ENCODE data around the gene MAP3K10. TPM values are rescaled to one million over a fixed set of nuclear protein-coding genes. Genes with fewer than 3 reads are reported as not detected.

The MAP3K10 gene
- total and polyA plus RNA-seq, 2 of the 13 experiments (the other 11 are each of a cell fraction or from before 2014, with no cell fraction given) = 3.4 to 5.0 TPM

- ChIA-PET POLR2A (no interaction called here), CTCF (ENCODE audit: low intra/inter-chr PET ratio, low total read pairs) (interaction anchor here (1.0 to 1.4 kb wide), 2 partner anchors 15 to 66 kb away, joined by 6 to 9 read pairs; no protein-coding TSS in a partner anchor)
- Histone ChIP-seq H3K4me1 (ENCODE audit: insufficient read depth, low read length) (peaks cover 42% of the 10 kb centered on the region), H4K20me1 (ENCODE audit: insufficient read depth, low read length) (no peaks in the 10 kb centered on the region), H3K4me3 (replicated peaks in 1 of 3; ENCODE audit: insufficient read depth in 1 of 3, low read depth in 2 of 3, low read length in 3 of 3) (no peak overlapping the region), H2AFZ (ENCODE audit: low read length) (no peak overlapping the region), H3K27me3 (ENCODE audit: control insufficient read depth in 1 of 2, insufficient read depth in 2 of 2, low read length in 2 of 2) (no peaks in the 10 kb centered on the region; a peak in 1 of 5 replicates), H3K4me2 (ENCODE audit: low read depth, low read length) (peak overlapping the region; percentile 66), H3K36me3 (replicated peaks in 1 of 2; ENCODE audit: control insufficient read depth in 1 of 2, insufficient read depth in 2 of 2, low read length in 2 of 2) (no peaks in the 10 kb centered on the region), H3K27ac (ENCODE audit: extremely low read length, insufficient read depth, low read length) (no peak overlapping the region), H3K79me2 (ENCODE audit: insufficient read depth, low read length) (no peaks in the 10 kb centered on the region), H3K9me3 (ENCODE audit: low read length) (no peaks in the 10 kb centered on the region), H3K9ac (ENCODE audit: insufficient read depth, low read depth, low read length) (no peak overlapping the region)
- in situ Hi-C loops (cut with HindIII; ENCODE audit: extremely low pct_ligation_motif_present, low pct_unique_long_range_greater_than_20kb) (no loop called here), intact Hi-C loops (cut with micrococcal nuclease; ENCODE audit: unreplicated experiment) (loop anchor here (1.0 kb wide), 1 partner anchor 66 kb away; no protein-coding TSS in a partner anchor)
- 11% methylated on average over 8 of the region's 8 CpGs for WGBS (ENCODE audit: low lambda C conversion rate)
- ATAC-seq = peak; percentile 77
- FAIRE-seq = peak; percentile 21
- DNase-seq (ENCODE audit: low spot score) = peak; percentile 52
- no TSS peak for BruUV-seq (replicated peaks)
- TF ChIP-seq HIVEP1 (CRISPR knock-in tag; IDR thresholded peaks at IDR 0.05) = no peak
- TF ChIP-seq ZNF850 (CRISPR knock-in tag; conservative IDR thresholded peaks at IDR 0.05) = no peak
- TF ChIP-seq YEATS4 (CRISPR knock-in tag; IDR thresholded peaks at IDR 0.05; ENCODE audit: borderline replicate concordance) = no peak
- TF ChIP-seq NFKB2 (CRISPR knock-in tag; IDR thresholded peaks at IDR 0.05; ENCODE audit: borderline replicate concordance) = no peak
- 0 out of 2 replicates have a peak, but pooled peaks have one; percentile 43 for TF ChIP-seq MIER2 (CRISPR knock-in tag; IDR thresholded peaks at IDR 0.05)
- TF ChIP-seq GPBP1L1 (CRISPR knock-in tag; IDR thresholded peaks at IDR 0.05) = no peak
- no peak for TF ChIP-seq REL (CRISPR knock-in tag; conservative IDR thresholded peaks at IDR 0.05)
- no peak for TF ChIP-seq LBX2 (CRISPR knock-in tag; IDR thresholded peaks at IDR 0.05; ENCODE audit: borderline replicate concordance)
- no peak for TF ChIP-seq ZNF775 (CRISPR knock-in tag; IDR thresholded peaks at IDR 0.05; ENCODE audit: borderline replicate concordance)
- TF ChIP-seq HMGXB4 (CRISPR knock-in tag; IDR thresholded peaks at IDR 0.05; ENCODE audit: borderline replicate concordance in 1 of 2, low read depth in 1 of 2) = 0 out of 4 replicates have a peak, but pooled peaks of 1 of the 2 experiments have one; percentile 38
- no peak for TF ChIP-seq PPARG (CRISPR knock-in tag; conservative IDR thresholded peaks at IDR 0.05)
- TF ChIP-seq KLF15 (CRISPR knock-in tag; IDR thresholded peaks at IDR 0.05; ENCODE audit: borderline replicate concordance) = no peak
- peak; percentile 76 for TF ChIP-seq STAG1 (CRISPR knock-in tag; IDR thresholded peaks at IDR 0.05)
- TF ChIP-seq ZBTB8A (CRISPR knock-in tag; IDR thresholded peaks at IDR 0.05; ENCODE audit: borderline replicate concordance, low read depth) = no peak
- no peak for TF ChIP-seq DDIT3 (CRISPR knock-in tag; IDR thresholded peaks at IDR 0.05)
- peak; percentile 77 for TF ChIP-seq CTCF (CRISPR knock-in tag; IDR thresholded peaks at IDR 0.05)
- TF ChIP-seq SPEN (CRISPR knock-in tag; IDR thresholded peaks at IDR 0.05; ENCODE audit: low read depth) = no peak
- no peak for TF ChIP-seq ZNF282 (IDR thresholded peaks at IDR 0.05; ENCODE audit: partially characterized antibody)
- TF ChIP-seq ZFAT (CRISPR knock-in tag; conservative IDR thresholded peaks at IDR 0.05) = no peak
Observed at GRCh38 chr19:40155749-40156265, 35.4 kb upstream of the MAP3K10 start.

All from HepG2 (cell line).